OCI-LY3 (cell line): Measurements from ENCODE around the gene CD164.

Experiments
- CTCF ChIP-seq: fragments of 200-600, 300-600 bp; sonication (generic); IDR thresholded peaks from 2 replicates; pipeline ENCODE4 v1.5.1; 2014; ENCODE audit warnings: antibody characterized with exemption, low read length, low read depth
- EZH2phosphoT487 ChIP-seq: fragments of 200-600 bp; shearing (Covaris generic); IDR thresholded peaks from 2 replicates; pipeline ENCODE4 v1.6.1; 2018; ENCODE audit warnings: antibody characterized with exemption, mixed run types, low read depth

- no peak for TF ChIP-seq CTCF
- TF ChIP-seq EZH2phosphoT487 = no peak
Observed at GRCh38 chr6:109379711-109380110, 2.6 kb downstream of the CD164 start.
